Liver (tissue), 9 donors: Measurements from ENCODE around the gene FGG. TPM values are rescaled to one million over a fixed set of nuclear protein-coding genes. Genes with fewer than 3 reads are reported as not detected.

Experiments used
- DNase-seq: peaks from one replicate; pipeline ENCODE4 v3.0.0-alpha.2; 2017; ENCODE audit warnings: low spot score
- H3K27ac ChIP-seq, 2 donors: one replicate each; pipeline ENCODE4 v1.7.0; 2013; ENCODE audit warnings: inconsistent platforms in 2 of 2, low read length in 2 of 2, control low read depth in 1 of 2, low read depth in 1 of 2, mild to moderate bottlenecking in 1 of 2
- H3K27me3 ChIP-seq, 4 donors: one replicate each; pipeline versions ENCODE4 v1.6.1 to v1.7.0; 2013; ENCODE audit warnings: low read length in 3 of 4, inconsistent platforms in 1 of 4, mild to moderate bottlenecking in 1 of 4, moderate library complexity in 1 of 4; ENCODE audit not compliant: control insufficient read depth in 4 of 4, insufficient read depth in 4 of 4
- H3K36me3 ChIP-seq, 4 donors: one replicate each; pipeline versions ENCODE4 v1.6.1 to v1.7.0; 2013; ENCODE audit warnings: low read length in 3 of 4, mild to moderate bottlenecking in 3 of 4, low read depth in 1 of 4, moderate library complexity in 1 of 4; ENCODE audit not compliant: control insufficient read depth in 4 of 4, insufficient read depth in 3 of 4
- H3K4me1 ChIP-seq, 4 donors: one replicate each; pipeline versions ENCODE4 v1.6.1 to v1.7.0; 2013; ENCODE audit warnings: low read length in 3 of 4, mild to moderate bottlenecking in 3 of 4, moderate library complexity in 1 of 4; ENCODE audit not compliant: control insufficient read depth in 4 of 4, insufficient read depth in 4 of 4
- H3K4me3 ChIP-seq, 3 donors: one replicate each; pipeline versions ENCODE4 v1.6.1 to v1.7.0; 2013; ENCODE audit warnings: low read length in 3 of 3, control low read depth in 1 of 3, low read depth in 1 of 3, mild to moderate bottlenecking in 1 of 3
- H3K9ac ChIP-seq, 2 donors: one replicate each; pipeline ENCODE4 v1.7.0; 2013; ENCODE audit warnings: low read length in 2 of 2, mild to moderate bottlenecking in 2 of 2, moderate library complexity in 2 of 2, control low read depth in 1 of 2, low read depth in 1 of 2
- H3K9me3 ChIP-seq, 4 donors: one replicate each; pipeline versions ENCODE4 v1.6.1 to v1.7.0; 2013; ENCODE audit warnings: low read length in 3 of 4; ENCODE audit not compliant: control insufficient read depth in 4 of 4
- ATF3 ChIP-seq: IDR thresholded peaks from 2 replicates; pipeline ENCODE4 v1.6.1; 2016; ENCODE audit warnings: antibody characterized with exemption
- CTCF ChIP-seq: fragments of 150-350 bp; IDR thresholded peaks from 2 replicates; pipeline ENCODE4 v1.5.1; 2017; ENCODE audit warnings: improper control_type of control experiment, low read depth, low read length; ENCODE audit not compliant: missing input control
- EGR1 ChIP-seq, 2 donors: IDR thresholded peaks; 2 replicates each; pipeline ENCODE4 v1.6.1; 2016 to 2018; ENCODE audit warnings: antibody characterized with exemption in 2 of 2, low read depth in 2 of 2
- FOXA2 ChIP-seq: IDR thresholded peaks from 2 replicates; pipeline ENCODE4 v1.6.1; 2016; ENCODE audit warnings: antibody characterized with exemption
- GABPA ChIP-seq, 2 donors: IDR thresholded peaks in 1 of 2; conservative IDR thresholded peaks in 1 of 2; 2 replicates each; pipeline ENCODE4 v1.6.1; 2016; ENCODE audit warnings: antibody characterized with exemption in 2 of 2, mild to moderate bottlenecking in 1 of 2, moderate library complexity in 1 of 2
- HNF4A ChIP-seq, 2 donors: conservative IDR thresholded peaks; 2 replicates each; pipeline ENCODE4 v1.6.1; 2016; ENCODE audit warnings: antibody characterized with exemption in 2 of 2, mild to moderate bottlenecking in 2 of 2
- HNF4G ChIP-seq: IDR thresholded peaks from 2 replicates; pipeline ENCODE4 v1.6.1; 2016; ENCODE audit warnings: antibody characterized with exemption
- JUND ChIP-seq, 2 donors: IDR thresholded peaks; 2 replicates each; pipeline ENCODE4 v1.6.1; 2016; ENCODE audit warnings: antibody characterized with exemption in 2 of 2
- MAX ChIP-seq: IDR thresholded peaks from 2 replicates; pipeline ENCODE4 v1.6.1; 2016; ENCODE audit warnings: antibody characterized with exemption
- NR2F2 ChIP-seq: IDR thresholded peaks from 2 replicates; pipeline ENCODE4 v1.6.1; 2016; ENCODE audit warnings: antibody characterized with exemption
- REST ChIP-seq: IDR thresholded peaks from 2 replicates; pipeline ENCODE4 v1.6.1; 2016; ENCODE audit warnings: antibody characterized with exemption, mild to moderate bottlenecking
- RXRA ChIP-seq, 2 donors: IDR thresholded peaks; 2 replicates each; pipeline ENCODE4 v1.6.1; 2017 to 2018; ENCODE audit warnings: antibody characterized with exemption in 2 of 2, mild to moderate bottlenecking in 1 of 2
- TAF1 ChIP-seq: conservative IDR thresholded peaks from 2 replicates; pipeline ENCODE4 v1.6.1; 2016; ENCODE audit warnings: antibody characterized with exemption, mild to moderate bottlenecking
- YY1 ChIP-seq: IDR thresholded peaks from 2 replicates; pipeline ENCODE4 v1.6.1; 2016; ENCODE audit warnings: antibody characterized with exemption, mild to moderate bottlenecking
- ZBTB33 ChIP-seq: IDR thresholded peaks from 2 replicates; pipeline ENCODE4 v1.6.1; 2016; ENCODE audit warnings: antibody characterized with exemption
- WGBS: extraction: QIAGEN DNeasy Blood & Tissue Kit; methylation state at CpG from one replicate; pipeline ENCODE4 v1.1.7; 2013; 5-methylcytosine and 5-hydroxymethylcytosine counted together
- polyA plus RNA-seq, 2 donors: library from polyadenylated mRNA; stranded (reverse) in 1 of 2; unstranded in 1 of 2; fragments of 200-250 nt in 1 of 2; fragments of >200 nt in 1 of 2; fragmentation: Nextera tagmentation in 1 of 2; extraction: Ambion mirVana in 1 of 2; gene quantifications; one replicate each; pipeline versions ENCODE4 v1.2.1 to v1.2.3, GENCODE V29; 2013 to 2015
- total RNA-seq, 2 donors: library from RNA; depleted of rRNA; stranded (reverse); fragments of >200 nt; gene quantifications; one replicate each; pipeline ENCODE4 v1.2.3, GENCODE V29; 2014
- donor health status: healthy.
- donor health status: healthy.
- donor health status: healthy.
- donor health status: healthy.
- donor health status: healthy.

The FGG gene
- total and polyA plus RNA-seq, 4 donors: 7,404 to 20,700 (median 15,071) TPM

GRCh38 chr4:154634058-154634457, 21.6 kb upstream of the FGG start:
- Histone ChIP-seq H3K9me3 (no peaks in the 10 kb centered on the region), H3K9ac (no peak overlapping the region), H3K4me3 (no peak overlapping the region), H3K4me1 (peaks cover 0 to 4% (median 0%) of the 10 kb centered on the region in 4 donors), H3K27me3 (no peaks in the 10 kb centered on the region), H3K27ac (no peak overlapping the region), H3K36me3 (no peaks in the 10 kb centered on the region)
- no peak for DNase-seq
- TF ChIP-seq JUND (IDR thresholded peaks at IDR 0.05) (no peak), ZBTB33 (no peak), REST (no peak), YY1 (no peak), HNF4A (conservative IDR thresholded peaks at IDR 0.05) (no peak), CTCF (no peak), NR2F2 (no peak), RXRA (IDR thresholded peaks at IDR 0.05) (no peak), FOXA2 (no peak), EGR1 (IDR thresholded peaks at IDR 0.05; ENCODE audit: low read depth in 2 of 2) (no peak), ATF3 (no peak), MAX (no peak), HNF4G (no peak), TAF1 (no peak)
- WGBS: 65% methylated on average over 3 of the region's 3 CpGs

GRCh38 chr4:154631828-154632227, 19.4 kb upstream of the FGG start:
- Histone ChIP-seq H3K4me1 (peaks cover 0 to 8% (median 5%) of the 10 kb centered on the region in 4 donors), H3K27me3 (no peaks in the 10 kb centered on the region), H3K36me3 (no peaks in the 10 kb centered on the region), H3K9me3 (no peaks in the 10 kb centered on the region), H3K4me3 (no peak overlapping the region), H3K9ac (no peak overlapping the region), H3K27ac (no peak overlapping the region)
- TF ChIP-seq HNF4G (no peak), NR2F2 (no peak), MAX (no peak), GABPA (IDR thresholded peaks at IDR 0.05 in 1 of 2, conservative IDR thresholded peaks at IDR 0.05 in 1 of 2) (no peak), REST (no peak), FOXA2 (no peak)
- 81% methylated on average over 2 of the region's 2 CpGs for WGBS
- DNase-seq: no peak
